Ishikawa (cell line): ENCODE data around the gene MIPOL1.

ENCODE experiments used
- CEBPB ChIP-seq: IDR thresholded peaks from 2 replicates; pipeline ENCODE4 v1.6.1; 2012
- CREB1 ChIP-seq: IDR thresholded peaks from 2 replicates; pipeline ENCODE4 v1.6.1; 2012; ENCODE audit warnings: low read depth
- EGR1 ChIP-seq: IDR thresholded peaks from 2 replicates; pipeline ENCODE4 v1.6.1; 2012
- EP300 ChIP-seq: IDR thresholded peaks from 2 replicates; pipeline ENCODE4 v1.6.1; 2012; ENCODE audit warnings: borderline replicate concordance
- FOXM1 ChIP-seq: IDR thresholded peaks from 2 replicates; pipeline ENCODE4 v1.6.1; 2012; ENCODE audit warnings: low read depth, borderline replicate concordance
- NFIC ChIP-seq: IDR thresholded peaks from 2 replicates; pipeline ENCODE4 v1.6.1; 2012
- RAD21 ChIP-seq: IDR thresholded peaks from 2 replicates; pipeline ENCODE4 v1.6.1; 2012; ENCODE audit warnings: low read depth
- TCF12 ChIP-seq: IDR thresholded peaks from 2 replicates; pipeline ENCODE4 v1.6.1; 2012; ENCODE audit warnings: low read depth
- TEAD4 ChIP-seq: IDR thresholded peaks from 2 replicates; pipeline ENCODE4 v1.6.1; 2012
- YY1 ChIP-seq: IDR thresholded peaks from 2 replicates; pipeline ENCODE4 v1.6.1; 2012; ENCODE audit warnings: low read depth
- TF ChIP-seq, protein P1 (sequence below): IDR thresholded peaks from 2 replicates; pipeline ENCODE4 v1.6.1; 2012
- TF ChIP-seq, protein P2 (sequence below): IDR thresholded peaks from 2 replicates; pipeline ENCODE4 v1.6.1; 2012
- TF ChIP-seq, protein P3 (sequence below): IDR thresholded peaks from 2 replicates; pipeline ENCODE4 v1.6.1; 2012; ENCODE audit warnings: low read depth, mild to moderate bottlenecking

DNA sequence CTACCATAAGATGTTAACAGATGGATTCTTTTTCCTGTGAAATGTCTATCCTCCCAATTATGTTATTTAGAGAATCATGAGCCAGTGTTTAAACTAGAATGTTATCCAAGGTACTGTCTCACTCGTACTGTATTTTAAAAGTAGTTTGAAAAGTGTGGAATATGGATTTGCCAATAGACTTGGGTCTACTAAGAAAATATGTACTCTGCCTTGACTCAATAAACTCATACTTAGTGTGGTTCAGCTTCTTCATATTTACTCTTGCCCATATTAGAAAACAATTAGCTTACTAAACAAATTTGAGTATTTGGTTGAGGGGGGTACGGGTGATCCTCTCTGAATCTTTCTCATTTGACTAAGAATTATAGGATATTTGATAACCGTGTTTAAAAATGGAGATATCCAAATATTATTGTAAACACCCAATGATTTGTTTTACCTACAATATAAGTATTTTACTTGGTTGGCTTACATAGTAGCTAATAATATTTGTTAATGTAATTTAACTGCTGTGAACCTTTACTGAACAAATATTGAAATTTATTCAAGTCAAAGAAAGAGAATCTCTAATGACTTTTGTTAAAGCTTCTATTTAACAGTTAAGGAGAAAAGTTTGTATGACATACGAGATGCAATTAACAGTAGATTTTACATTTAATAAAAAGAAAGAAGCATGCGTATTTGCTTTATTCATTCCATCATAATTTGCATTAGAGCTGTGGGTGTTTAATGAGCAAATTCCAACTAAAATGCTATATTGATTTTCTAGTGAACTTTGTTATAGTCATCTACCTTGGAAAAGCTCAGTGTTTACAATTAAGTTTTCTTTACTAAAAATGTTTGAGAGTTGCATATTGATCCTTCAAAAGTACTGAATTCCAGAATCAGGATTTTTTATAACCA is 81.2 kb downstream of the MIPOL1 start:
- TF ChIP-seq, protein P1, sequence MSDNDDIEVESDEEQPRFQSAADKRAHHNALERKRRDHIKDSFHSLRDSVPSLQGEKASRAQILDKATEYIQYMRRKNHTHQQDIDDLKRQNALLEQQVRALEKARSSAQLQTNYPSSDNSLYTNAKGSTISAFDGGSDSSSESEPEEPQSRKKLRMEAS = no peak
- TF ChIP-seq TCF12 = no peak
- no peak for TF ChIP-seq EGR1
- TF ChIP-seq YY1 = no peak
- TF ChIP-seq, protein P2, sequence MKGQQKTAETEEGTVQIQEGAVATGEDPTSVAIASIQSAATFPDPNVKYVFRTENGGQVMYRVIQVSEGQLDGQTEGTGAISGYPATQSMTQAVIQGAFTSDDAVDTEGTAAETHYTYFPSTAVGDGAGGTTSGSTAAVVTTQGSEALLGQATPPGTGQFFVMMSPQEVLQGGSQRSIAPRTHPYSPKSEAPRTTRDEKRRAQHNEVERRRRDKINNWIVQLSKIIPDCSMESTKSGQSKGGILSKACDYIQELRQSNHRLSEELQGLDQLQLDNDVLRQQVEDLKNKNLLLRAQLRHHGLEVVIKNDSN = no peak
- no peak for TF ChIP-seq EP300
- no peak for TF ChIP-seq CREB1
- TF ChIP-seq CEBPB = no peak
- TF ChIP-seq RAD21 = no peak
- TF ChIP-seq TEAD4 = no peak
- TF ChIP-seq, protein P3, sequence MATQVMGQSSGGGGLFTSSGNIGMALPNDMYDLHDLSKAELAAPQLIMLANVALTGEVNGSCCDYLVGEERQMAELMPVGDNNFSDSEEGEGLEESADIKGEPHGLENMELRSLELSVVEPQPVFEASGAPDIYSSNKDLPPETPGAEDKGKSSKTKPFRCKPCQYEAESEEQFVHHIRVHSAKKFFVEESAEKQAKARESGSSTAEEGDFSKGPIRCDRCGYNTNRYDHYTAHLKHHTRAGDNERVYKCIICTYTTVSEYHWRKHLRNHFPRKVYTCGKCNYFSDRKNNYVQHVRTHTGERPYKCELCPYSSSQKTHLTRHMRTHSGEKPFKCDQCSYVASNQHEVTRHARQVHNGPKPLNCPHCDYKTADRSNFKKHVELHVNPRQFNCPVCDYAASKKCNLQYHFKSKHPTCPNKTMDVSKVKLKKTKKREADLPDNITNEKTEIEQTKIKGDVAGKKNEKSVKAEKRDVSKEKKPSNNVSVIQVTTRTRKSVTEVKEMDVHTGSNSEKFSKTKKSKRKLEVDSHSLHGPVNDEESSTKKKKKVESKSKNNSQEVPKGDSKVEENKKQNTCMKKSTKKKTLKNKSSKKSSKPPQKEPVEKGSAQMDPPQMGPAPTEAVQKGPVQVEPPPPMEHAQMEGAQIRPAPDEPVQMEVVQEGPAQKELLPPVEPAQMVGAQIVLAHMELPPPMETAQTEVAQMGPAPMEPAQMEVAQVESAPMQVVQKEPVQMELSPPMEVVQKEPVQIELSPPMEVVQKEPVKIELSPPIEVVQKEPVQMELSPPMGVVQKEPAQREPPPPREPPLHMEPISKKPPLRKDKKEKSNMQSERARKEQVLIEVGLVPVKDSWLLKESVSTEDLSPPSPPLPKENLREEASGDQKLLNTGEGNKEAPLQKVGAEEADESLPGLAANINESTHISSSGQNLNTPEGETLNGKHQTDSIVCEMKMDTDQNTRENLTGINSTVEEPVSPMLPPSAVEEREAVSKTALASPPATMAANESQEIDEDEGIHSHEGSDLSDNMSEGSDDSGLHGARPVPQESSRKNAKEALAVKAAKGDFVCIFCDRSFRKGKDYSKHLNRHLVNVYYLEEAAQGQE = no peak
- no peak for TF ChIP-seq NFIC
- TF ChIP-seq FOXM1 = no peak
